GM23338 (cell line): Measurements from ENCODE around the gene BOK. TPM values are rescaled to one million over a fixed set of nuclear protein-coding genes. Genes with fewer than 3 reads are reported as not detected.

ENCODE experiments used
- ATAC-seq: fragments of 200-7000 bp; cut with Tn5 transposase; 3 replicates; pipeline ENCODE4 v1.9.1; 2020
- DNase-seq: peaks from one replicate; pipeline ENCODE4 v3.0.0-alpha.2; 2015; ENCODE audit warnings: low spot score
- H2AFZ ChIP-seq: fragments of 200-600 bp; sonication (generic); 2 replicates; pipeline ENCODE4 v1.8.0; 2016; ENCODE audit warnings: antibody characterized with exemption, mild to moderate bottlenecking, moderate library complexity
- H3F3A ChIP-seq: fragments of 200-600 bp; sonication (generic); replicated peaks from 2 replicates; pipeline ENCODE4 v1.8.0; 2017; ENCODE audit warnings: antibody characterized with exemption, mixed run types, low read depth
- H3K27ac ChIP-seq: fragments of 200-600 bp; sonication (generic); 2 replicates; pipeline ENCODE4 v1.6.1; 2016; ENCODE audit warnings: low read depth
- H3K27me3 ChIP-seq: fragments of 200-600 bp; sonication (generic); 2 replicates; pipeline ENCODE4 v1.8.0; 2016; ENCODE audit warnings: mild to moderate bottlenecking, mixed run types, moderate library complexity; ENCODE audit not compliant: insufficient read depth
- H3K36me3 ChIP-seq: fragments of 200-600 bp; sonication (generic); 2 replicates; pipeline ENCODE4 v1.8.0; 2016; ENCODE audit warnings: mild to moderate bottlenecking; ENCODE audit not compliant: insufficient read depth
- H3K4me1 ChIP-seq: fragments of 200-600 bp; sonication (generic); 2 replicates; pipeline ENCODE4 v1.8.0; 2016; ENCODE audit warnings: mild to moderate bottlenecking, moderate library complexity; ENCODE audit not compliant: insufficient read depth
- H3K4me2 ChIP-seq: fragments of 200-600 bp; sonication (generic); 2 replicates; pipeline ENCODE4 v1.7.1; 2017; ENCODE audit warnings: mixed run types
- H3K4me3 ChIP-seq: fragments of 200-600 bp; sonication (generic); 2 replicates; pipeline ENCODE4 v1.6.1; 2016; ENCODE audit warnings: mixed run types
- H3K79me2 ChIP-seq: fragments of 200-600 bp; sonication (generic); replicated peaks from 2 replicates; pipeline ENCODE4 v1.8.0; 2017; ENCODE audit warnings: mild to moderate bottlenecking; ENCODE audit not compliant: insufficient read depth
- H3K9me2 ChIP-seq: fragments of 200-600 bp; sonication (generic); 2 replicates; pipeline ENCODE4 v1.8.0; 2017; ENCODE audit not compliant: insufficient read depth
- H4K20me1 ChIP-seq: fragments of 200-600 bp; sonication (generic); replicated peaks from 2 replicates; pipeline ENCODE4 v1.8.0; 2017; ENCODE audit warnings: mild to moderate bottlenecking; ENCODE audit not compliant: insufficient read depth
- H3K27ac Mint-ChIP-seq: 2 replicates; pipeline ENCODE4 v1.8.0; 2020; ENCODE audit warnings: inconsistent platforms, mild to moderate bottlenecking, moderate library complexity, mixed read lengths
- H3K27me3 Mint-ChIP-seq: 3 replicates; pipeline ENCODE4 v1.8.0; 2022; ENCODE audit warnings: low read depth, mild to moderate bottlenecking, moderate library complexity, mixed read lengths, inconsistent platforms; ENCODE audit not compliant: insufficient read depth, poor library complexity
- H3K36me3 Mint-ChIP-seq: 3 replicates; pipeline ENCODE4 v1.8.0; 2021; ENCODE audit warnings: low read depth, mild to moderate bottlenecking, inconsistent platforms, moderate library complexity, mixed read lengths
- H3K4me1 Mint-ChIP-seq: 3 replicates; pipeline ENCODE4 v1.8.0; 2020; ENCODE audit warnings: mild to moderate bottlenecking, inconsistent platforms, mixed read lengths
- H3K4me3 Mint-ChIP-seq: 3 replicates; pipeline ENCODE4 v1.8.0; 2021; ENCODE audit warnings: moderate library complexity, mild to moderate bottlenecking, inconsistent platforms, mixed read lengths
- H3K9me3 Mint-ChIP-seq: 3 replicates; pipeline ENCODE4 v1.8.0; 2020; ENCODE audit warnings: moderate library complexity, mild to moderate bottlenecking, inconsistent platforms, mixed read lengths
- CTCF ChIP-seq, 2 experiments: fragments of 200-600 bp in 1 of 2; sonication (generic) in 1 of 2; conservative IDR thresholded peaks; 2 replicates each; pipeline versions ENCODE4 v1.5.1 to v1.6.1; 2016 to 2017; ENCODE audit warnings: antibody characterized with exemption in 2 of 2, low read depth in 2 of 2, mild to moderate bottlenecking in 2 of 2, moderate library complexity in 1 of 2
- ETS1 ChIP-seq: IDR thresholded peaks from 2 replicates; pipeline ENCODE4 v1.6.1; 2016; ENCODE audit warnings: antibody characterized with exemption
- EZH2 ChIP-seq: fragments of 200-600 bp; sonication (generic); IDR thresholded peaks from one replicate; pipeline ENCODE4 v1.8.0; 2017; ENCODE audit warnings: antibody characterized with exemption, mild to moderate bottlenecking, low read depth; ENCODE audit not compliant: unreplicated experiment
- EZH2phosphoT487 ChIP-seq: fragments of 200-600 bp; sonication (generic); IDR thresholded peaks from one replicate; pipeline ENCODE4 v1.8.1; 2018; ENCODE audit warnings: antibody characterized with exemption; ENCODE audit not compliant: unreplicated experiment
- JUNB ChIP-seq: IDR thresholded peaks from one replicate; pipeline ENCODE4 v1.6.1; 2016; ENCODE audit warnings: antibody characterized with exemption; ENCODE audit not compliant: unreplicated experiment
- NANOG ChIP-seq: IDR thresholded peaks from 2 replicates; pipeline ENCODE4 v1.6.1; 2016; ENCODE audit warnings: antibody characterized with exemption, borderline replicate concordance
- POLR2AphosphoS5 ChIP-seq: IDR thresholded peaks from 2 replicates; pipeline ENCODE4 v1.6.1; 2016; ENCODE audit warnings: antibody characterized with exemption, low read depth
- REST ChIP-seq: IDR thresholded peaks from one replicate; pipeline ENCODE4 v1.6.1; 2018; ENCODE audit warnings: antibody characterized with exemption; ENCODE audit not compliant: unreplicated experiment
- STAT1 ChIP-seq: IDR thresholded peaks from one replicate; pipeline ENCODE4 v1.6.1; 2016; ENCODE audit warnings: antibody characterized with exemption; ENCODE audit not compliant: unreplicated experiment
- ZNF114 ChIP-seq: fragments of 250-450 bp; sonication (Bioruptor Pico); IDR thresholded peaks from 2 replicates; pipeline ENCODE4 v1.5.0; 2020; ENCODE audit warnings: mild to moderate bottlenecking, moderate library complexity
- ZNF331 ChIP-seq: fragments of 250-450 bp; sonication (Bioruptor Pico); IDR thresholded peaks from 2 replicates; pipeline ENCODE4 v1.5.0; 2020; ENCODE audit warnings: low read depth, mild to moderate bottlenecking, moderate library complexity
- polyA plus RNA-seq: library from polyadenylated mRNA; unstranded; fragments of >200 nt; fragmentation: Nextera tagmentation; extraction: Ambion mirVana; gene quantifications from 2 replicates; pipeline ENCODE4 v1.2.1, GENCODE V29; 2016
- total RNA-seq: library from RNA; depleted of rRNA; stranded (reverse); fragments of >200 nt; shearing (Covaris generic); gene quantifications from 2 replicates; pipeline ENCODE4 v1.2.3, GENCODE V29; 2014

Gene BOK
- total and polyA plus RNA-seq, 2 experiments from 2014 or later: 13.5 to 36.7 TPM

- no peak overlapping the region for H3K4me3 Mint-ChIP-seq
- peaks cover 65% of the 10 kb centered on the region for H3K79me2 ChIP-seq
- H3K4me3 ChIP-seq: no peak overlapping the region
- DNase-seq (no peak), ATAC-seq (no peak)
- H4K20me1 ChIP-seq: no peaks in the 10 kb centered on the region; the same call in 1 of the 2 replicates
- H3K4me1 ChIP-seq: peaks cover 6% of the 10 kb centered on the region; the same call in 1 of the 2 replicates
- H2AFZ ChIP-seq: no peak overlapping the region
- peaks cover 9% of the 10 kb centered on the region; the same call in 1 of the 2 replicates for H3F3A ChIP-seq
- peaks cover 33% of the 10 kb centered on the region for H3K4me1 Mint-ChIP-seq
- H3K9me2 ChIP-seq: no peaks in the 10 kb centered on the region
- no peak overlapping the region for H3K4me2 ChIP-seq
- H3K27ac Mint-ChIP-seq: no peak overlapping the region
- no peak overlapping the region for H3K27ac ChIP-seq
- no peaks in the 10 kb centered on the region; the same call in 2 of the 3 replicates for H3K36me3 Mint-ChIP-seq
- no peak for TF ChIP-seq NANOG
- H3K9me3 Mint-ChIP-seq: peaks cover 4% of the 10 kb centered on the region; the same call in 1 of the 3 replicates
- H3K27me3 Mint-ChIP-seq: peaks cover 9% of the 10 kb centered on the region
- H3K27me3 ChIP-seq: no peaks in the 10 kb centered on the region
- no peaks in the 10 kb centered on the region for H3K36me3 ChIP-seq
Observed at GRCh38 chr2:241613017-241613780, 54.7 kb downstream of the BOK start.

GRCh38 chr2:241615041-241615440, 56.5 kb downstream of the BOK start:
- Histone ChIP-seq H3K4me3 (no peak overlapping the region), H3K27ac (0 out of 2 replicates have a peak overlapping the region, but pooled peaks have one; percentile 55), H3K36me3 (no peaks in the 10 kb centered on the region), H4K20me1 (no peaks in the 10 kb centered on the region; the same call in 1 of the 2 replicates), H3K79me2 (peaks cover 63% of the 10 kb centered on the region), H3K4me2 (no peak overlapping the region), H2AFZ (no peak overlapping the region), H3K4me1 (peaks cover 6% of the 10 kb centered on the region; the same call in 1 of the 2 replicates), H3K9me2 (no peaks in the 10 kb centered on the region), H3K27me3 (no peaks in the 10 kb centered on the region), H3F3A (peaks cover 10% of the 10 kb centered on the region; the same call in 1 of the 2 replicates)
- DNase-seq (no peak), ATAC-seq (no peak)
- H3K36me3 Mint-ChIP-seq: 0 out of 3 replicates have a peak, but pooled peaks cover 4% of the 10 kb centered on the region
- H3K27ac Mint-ChIP-seq: no peak overlapping the region
- H3K4me1 Mint-ChIP-seq: peaks cover 32% of the 10 kb centered on the region
- no peak for TF ChIP-seq JUNB
- no peak for TF ChIP-seq EZH2
- no peak for TF ChIP-seq ZNF331 (CRISPR knock-in tag)
- TF ChIP-seq ZNF114: no peak
- TF ChIP-seq EZH2phosphoT487: no peak
- no peak for TF ChIP-seq POLR2AphosphoS5
- no peak for TF ChIP-seq STAT1
- TF ChIP-seq ETS1: no peak
- no peak for TF ChIP-seq CTCF (conservative IDR thresholded peaks at IDR 0.05; ENCODE audit: low read depth in 2 of 2)
- TF ChIP-seq REST: no peak
- peaks cover 4% of the 10 kb centered on the region; the same call in 1 of the 3 replicates for H3K9me3 Mint-ChIP-seq
- peaks cover 6% of the 10 kb centered on the region for H3K27me3 Mint-ChIP-seq
- no peak overlapping the region for H3K4me3 Mint-ChIP-seq
